GM12878 (cell line): ENCODE results near the gene GSTO1. TPM values are rescaled to one million over a fixed set of nuclear protein-coding genes. Genes with fewer than 3 reads are reported as not detected.

Source experiments
- ASH2L ChIP-seq: fragments of 300-600, 200-600 bp; sonication (generic); IDR thresholded peaks from 2 replicates; pipeline ENCODE4 v1.6.1; 2017; ENCODE audit warnings: low read depth, mild to moderate bottlenecking, borderline replicate concordance
- BACH1 ChIP-seq: fragments of 450-650 bp; IDR thresholded peaks from 2 replicates; pipeline ENCODE4 v1.6.1; 2017; ENCODE audit warnings: mild to moderate bottlenecking, borderline replicate concordance
- BMI1 ChIP-seq: fragments of 450-650 bp; IDR thresholded peaks from 2 replicates; pipeline ENCODE4 v1.6.1; 2016; ENCODE audit warnings: mild to moderate bottlenecking, moderate library complexity, borderline replicate concordance
- CHD1 ChIP-seq: IDR thresholded peaks from 2 replicates; pipeline ENCODE4 v1.6.1; 2012; ENCODE audit warnings: low read depth, low read length, improper control_type of control experiment
- CREB1 ChIP-seq: IDR thresholded peaks from 2 replicates; pipeline ENCODE4 v1.6.1; 2012; ENCODE audit warnings: low read depth, mild to moderate bottlenecking, inconsistent platforms
- E2F4 ChIP-seq: IDR thresholded peaks from 2 replicates; pipeline ENCODE4 v1.6.1; 2012; ENCODE audit warnings: low read depth, low read length, improper control_type of control experiment
- ETV6 ChIP-seq, 2 experiments: fragments of 450-650 bp in 1 of 2; IDR thresholded peaks in 1 of 2; conservative IDR thresholded peaks in 1 of 2; 2 replicates each; pipeline ENCODE4 v1.6.1; 2014; ENCODE audit warnings: antibody characterized with exemption in 1 of 2, borderline replicate concordance in 1 of 2, low read depth in 1 of 2, mild to moderate bottlenecking in 1 of 2, moderate library complexity in 1 of 2
- EZH2 ChIP-seq: IDR thresholded peaks from 2 replicates; pipeline ENCODE4 v1.6.1; 2012; ENCODE audit warnings: low read depth, mild to moderate bottlenecking, control low read depth, inconsistent platforms, low read length, borderline replicate concordance; ENCODE audit not compliant: control insufficient read depth
- HDGF ChIP-seq: fragments of 450-650 bp; IDR thresholded peaks from 2 replicates; pipeline ENCODE4 v1.6.1; 2016; ENCODE audit warnings: antibody characterized with exemption
- IKZF1 ChIP-seq: fragments of 450-650 bp; conservative IDR thresholded peaks from 2 replicates; pipeline ENCODE4 v1.6.1; 2017; ENCODE audit warnings: antibody characterized with exemption, mild to moderate bottlenecking
- LARP7 ChIP-seq: fragments of 450-650 bp; IDR thresholded peaks from 2 replicates; pipeline ENCODE4 v1.6.1; 2017; ENCODE audit warnings: mild to moderate bottlenecking
- NR2F1 ChIP-seq: fragments of 450-650 bp; conservative IDR thresholded peaks from 2 replicates; pipeline ENCODE4 v1.6.1; 2017; ENCODE audit warnings: mild to moderate bottlenecking
- POU2F2 ChIP-seq: IDR thresholded peaks from 3 replicates; pipeline ENCODE4 v1.6.1; 2011; ENCODE audit warnings: low read depth, mild to moderate bottlenecking, low read length, borderline replicate concordance
- RB1 ChIP-seq: fragments of 450-650 bp; formaldehyde crosslinking; IDR thresholded peaks from 2 replicates; pipeline ENCODE4 v1.6.1; 2017; ENCODE audit warnings: mild to moderate bottlenecking, borderline replicate concordance
- SIN3A ChIP-seq: IDR thresholded peaks from 2 replicates; pipeline ENCODE4 v1.6.1; 2012; ENCODE audit warnings: low read depth, low read length, improper control_type of control experiment
- SUPT20H ChIP-seq: IDR thresholded peaks from 2 replicates; pipeline ENCODE4 v1.6.1; 2011; ENCODE audit warnings: low read depth, mild to moderate bottlenecking, low read length, moderate library complexity, borderline replicate concordance; ENCODE audit not compliant: control insufficient read depth
- TCF12 ChIP-seq: IDR thresholded peaks from 2 replicates; pipeline ENCODE4 v1.6.1; 2011; ENCODE audit warnings: low read depth, mild to moderate bottlenecking, low read length
- ZBTB11 ChIP-seq: fragments of 450-650 bp; formaldehyde crosslinking; IDR thresholded peaks from 2 replicates; pipeline ENCODE4 v1.5.0; 2022; ENCODE audit warnings: mild to moderate bottlenecking, missing genetic modification characterization
- ZBTB40 ChIP-seq: fragments of 450-650 bp; IDR thresholded peaks from 2 replicates; pipeline ENCODE4 v1.6.1; 2016; ENCODE audit warnings: mild to moderate bottlenecking, moderate library complexity, borderline replicate concordance
- ZNF24 ChIP-seq: fragments of 450-650 bp; IDR thresholded peaks from 2 replicates; pipeline ENCODE4 v1.6.1; 2017; ENCODE audit warnings: antibody characterized with exemption, mild to moderate bottlenecking
- polyA plus RNA-seq, 11 experiments: library from polyadenylated mRNA; depleted of rRNA in 4 of 11; unstranded in 6 of 11; stranded (reverse) in 5 of 11; fragments of >200 nt; fragmentation: Nextera tagmentation in 4 of 11; fragmentation: Illumina TruSeq in 1 of 11; extraction: Ambion mirVana in 4 of 11; extraction: Trizol in 1 of 11; gene quantifications; 1 replicate in 1 of 11; 2 replicates in 10 of 11; pipeline versions ENCODE4 v1.2.1 to v1.2.3, GENCODE V29; 2011 to 2016; ENCODE audit warnings: inconsistent platforms in 2 of 11, missing spikeins in 2 of 11, low read depth in 1 of 11
- total RNA-seq, 4 experiments: library from RNA; depleted of rRNA in 3 of 4; stranded (reverse); fragments of >200 nt in 3 of 4; fragmentation: Illumina TruSeq in 1 of 4; extraction: Trizol in 1 of 4; gene quantifications; 2 replicates each; pipeline versions ENCODE4 v1.2.1 to v1.2.3, GENCODE V29; 2013 to 2021

GSTO1 gene
- total and polyA plus RNA-seq, 10 of the 15 experiments (the other 5 are each of a cell fraction or from before 2014, with no cell fraction given), result 53.1 to 197 (median 112) TPM

- TF ChIP-seq ZBTB40, result peak; percentile 56; the same call in 1 of the 2 replicates
- peak; percentile 93 for TF ChIP-seq NR2F1
- TF ChIP-seq TCF12, result 0 out of 2 replicates have a peak, but pooled peaks have one; percentile 35
- TF ChIP-seq POU2F2, result no peak; the same call in 2 of the 3 replicates
- TF ChIP-seq CHD1, result no peak
- 0 out of 2 replicates have a peak, but pooled peaks have one; percentile 11 for TF ChIP-seq SIN3A
- TF ChIP-seq BACH1, result 0 out of 2 replicates have a peak, but pooled peaks have one; percentile 39
- TF ChIP-seq E2F4, result peak; percentile 21; the same call in 1 of the 2 replicates
- TF ChIP-seq CREB1, result peak; percentile 64
- peak in 1 of 2 experiments; percentile 50; a peak in 1 of 4 replicates for TF ChIP-seq ETV6 (conservative IDR thresholded peaks at IDR 0.05 in 1 of 2, IDR thresholded peaks at IDR 0.05 in 1 of 2; ENCODE audit: borderline replicate concordance in 1 of 2, low read depth in 1 of 2)
- TF ChIP-seq RB1, result peak; percentile 82; the same call in 1 of the 2 replicates
- no peak for TF ChIP-seq SUPT20H
- TF ChIP-seq ZNF24, result peak; percentile 31; the same call in 1 of the 2 replicates
- no peak; the same call in 1 of the 2 replicates for TF ChIP-seq LARP7
- no peak for TF ChIP-seq HDGF
- TF ChIP-seq EZH2, result no peak
- no peak; the same call in 1 of the 2 replicates for TF ChIP-seq ZBTB11 (CRISPR knock-in tag)
- 0 out of 2 replicates have a peak, but pooled peaks have one; percentile 21 for TF ChIP-seq ASH2L
- TF ChIP-seq IKZF1, result peak; percentile 92
- TF ChIP-seq BMI1, result no peak
Observed at GRCh38 chr10:104254493-104255310, at the start of gene GSTO1 (continued).
